HG02852 (cell line): Measurements from ENCODE around the gene ZNF511.

Experiments used
- ATAC-seq: cut with Tn5 transposase; IDR thresholded peaks from one replicate; pipeline ENCODE4 v1.9.1; 2021; ENCODE audit warnings: mild to moderate bottlenecking, moderate library complexity; ENCODE audit not compliant: unreplicated experiment

ZNF511 gene

GRCh38 chr10:133334503-133335245 is 26.0 kb downstream of the ZNF511 start:
- no peak for ATAC-seq

GRCh38 chr10:133335246-133336117 is 26.8 kb downstream of the ZNF511 start:
- no peak for ATAC-seq

GRCh38 chr10:133336118-133336576 is 27.4 kb downstream of the ZNF511 start:
- no peak for ATAC-seq

GRCh38 chr10:133336577-133337369 is 28.1 kb downstream of the ZNF511 start, which contains the start of gene CALY:
Gene CALY, minus strand, starts transcription at chr10:133336896. Its CDS starts 7,907 bp downstream, at chr10:133328989.
- no peak for ATAC-seq

GRCh38 chr10:133337370-133337725 is 28.6 kb downstream of the ZNF511 start:
- no peak for ATAC-seq

GRCh38 chr10:133338080-133339071 is 29.7 kb downstream of the ZNF511 start:
- no peak for ATAC-seq

- no peak for ATAC-seq
These were observed 31.1 kb downstream of the ZNF511 start for GRCh38 chr10:133339708-133340380.

GRCh38 chr10:133341983-133342382 is 33.3 kb downstream of the ZNF511 start:
- ATAC-seq = no peak

GRCh38 chr10:133342942-133343341 is 34.2 kb downstream of the ZNF511 start:
- ATAC-seq = no peak

- ATAC-seq = no peak
These were observed 34.8 kb downstream of the ZNF511 start for GRCh38 chr10:133343558-133343957.

- no peak for ATAC-seq
These were observed 35.5 kb downstream of the ZNF511 start for GRCh38 chr10:133344236-133344635.

- ATAC-seq = no peak
These were observed 37.7 kb downstream of the ZNF511 start for GRCh38 chr10:133346413-133346812.

GRCh38 chr10:133347710-133348517 is 39.2 kb downstream of the ZNF511 start:
- ATAC-seq = no peak

- ATAC-seq = no peak
These were observed 40.5 kb downstream of the ZNF511 start for GRCh38 chr10:133349160-133349568.

GRCh38 chr10:133349577-133350011 is 40.9 kb downstream of the ZNF511 start:
- no peak for ATAC-seq

GRCh38 chr10:133350283-133350949 is 41.7 kb downstream of the ZNF511 start:
- ATAC-seq = no peak

- ATAC-seq = no peak
These were observed 42.2 kb downstream of the ZNF511 start for GRCh38 chr10:133350950-133351329.
